ENCODE results near the gene DTX3.
A peak's percentile ranks its signal among the peaks of the same experiment; 100 is the strongest.
"Not testable (repeated sequence)": the region's sequence is repeated elsewhere in the genome, so short reads cannot be mapped to it uniquely, and the experiment has no call there.

DTX3 gene

DNA sequence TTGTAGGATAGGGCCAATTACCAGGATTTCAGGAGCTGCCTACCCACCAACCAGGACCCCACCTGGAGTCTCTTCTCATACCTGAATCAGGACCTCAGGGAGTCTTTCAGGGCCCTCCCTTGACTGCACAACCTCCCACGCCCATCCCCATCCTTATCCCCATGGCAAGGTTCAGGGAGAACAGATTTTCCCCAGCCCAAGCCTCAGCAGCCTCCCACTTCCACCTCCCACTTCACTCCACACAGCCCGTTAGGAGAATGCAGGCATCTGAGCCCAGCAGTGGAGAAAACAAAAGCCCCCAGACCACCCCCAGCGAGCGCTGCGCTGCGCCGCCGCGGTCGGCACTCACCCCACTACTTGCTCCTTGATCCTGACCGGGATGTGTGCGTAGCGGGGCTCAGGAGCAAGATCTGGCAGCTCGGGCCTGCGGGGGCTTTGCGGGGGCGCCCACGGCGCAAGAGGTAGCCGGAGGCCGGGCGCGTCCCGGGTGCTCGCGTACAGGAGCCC is 27.0 kb downstream of the DTX3 start:
- TF ChIP-seq EZH2phosphoT487 (IDR thresholded peaks at IDR 0.05; ENCODE audit: borderline replicate concordance, low read length), result no peak
- TF ChIP-seq, protein P1, sequence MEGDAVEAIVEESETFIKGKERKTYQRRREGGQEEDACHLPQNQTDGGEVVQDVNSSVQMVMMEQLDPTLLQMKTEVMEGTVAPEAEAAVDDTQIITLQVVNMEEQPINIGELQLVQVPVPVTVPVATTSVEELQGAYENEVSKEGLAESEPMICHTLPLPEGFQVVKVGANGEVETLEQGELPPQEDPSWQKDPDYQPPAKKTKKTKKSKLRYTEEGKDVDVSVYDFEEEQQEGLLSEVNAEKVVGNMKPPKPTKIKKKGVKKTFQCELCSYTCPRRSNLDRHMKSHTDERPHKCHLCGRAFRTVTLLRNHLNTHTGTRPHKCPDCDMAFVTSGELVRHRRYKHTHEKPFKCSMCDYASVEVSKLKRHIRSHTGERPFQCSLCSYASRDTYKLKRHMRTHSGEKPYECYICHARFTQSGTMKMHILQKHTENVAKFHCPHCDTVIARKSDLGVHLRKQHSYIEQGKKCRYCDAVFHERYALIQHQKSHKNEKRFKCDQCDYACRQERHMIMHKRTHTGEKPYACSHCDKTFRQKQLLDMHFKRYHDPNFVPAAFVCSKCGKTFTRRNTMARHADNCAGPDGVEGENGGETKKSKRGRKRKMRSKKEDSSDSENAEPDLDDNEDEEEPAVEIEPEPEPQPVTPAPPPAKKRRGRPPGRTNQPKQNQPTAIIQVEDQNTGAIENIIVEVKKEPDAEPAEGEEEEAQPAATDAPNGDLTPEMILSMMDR (IDR thresholded peaks at IDR 0.05; ENCODE audit: low read depth, low read length, poor library complexity, severe bottlenecking), result no peak
- H3K9me3 ChIP-seq (ENCODE audit: control insufficient read depth, insufficient read depth, low read length), result no peaks in the 10 kb centered on the region
- no peaks in the 10 kb centered on the region for H3K9me2 ChIP-seq (replicated peaks; ENCODE audit: control insufficient read depth, low read length)
- H3K4me1 ChIP-seq (ENCODE audit: control insufficient read depth, low read length), result peaks cover 13% of the 10 kb centered on the region
- H3F3A ChIP-seq (ENCODE audit: control insufficient read depth, insufficient read depth), result 0 out of 2 replicates have a peak, but pooled peaks cover 2% of the 10 kb centered on the region
- H3K4me2 ChIP-seq (ENCODE audit: low read length), result no peak overlapping the region
- H3K79me2 ChIP-seq (ENCODE audit: control insufficient read depth, low read length), result no peaks in the 10 kb centered on the region
- H3K27me3 ChIP-seq (ENCODE audit: control insufficient read depth, low read length), result peaks cover 74% of the 10 kb centered on the region
- H3K36me3 ChIP-seq (ENCODE audit: control insufficient read depth, low read length), result no peaks in the 10 kb centered on the region
- no peak overlapping the region for H3K4me3 ChIP-seq (ENCODE audit: low read length)
- H4K20me1 ChIP-seq (ENCODE audit: control insufficient read depth, insufficient read depth, low read depth, low read length), result no peaks in the 10 kb centered on the region
- H3K27ac ChIP-seq (ENCODE audit: low read depth, low read length), result no peak overlapping the region

DNA sequence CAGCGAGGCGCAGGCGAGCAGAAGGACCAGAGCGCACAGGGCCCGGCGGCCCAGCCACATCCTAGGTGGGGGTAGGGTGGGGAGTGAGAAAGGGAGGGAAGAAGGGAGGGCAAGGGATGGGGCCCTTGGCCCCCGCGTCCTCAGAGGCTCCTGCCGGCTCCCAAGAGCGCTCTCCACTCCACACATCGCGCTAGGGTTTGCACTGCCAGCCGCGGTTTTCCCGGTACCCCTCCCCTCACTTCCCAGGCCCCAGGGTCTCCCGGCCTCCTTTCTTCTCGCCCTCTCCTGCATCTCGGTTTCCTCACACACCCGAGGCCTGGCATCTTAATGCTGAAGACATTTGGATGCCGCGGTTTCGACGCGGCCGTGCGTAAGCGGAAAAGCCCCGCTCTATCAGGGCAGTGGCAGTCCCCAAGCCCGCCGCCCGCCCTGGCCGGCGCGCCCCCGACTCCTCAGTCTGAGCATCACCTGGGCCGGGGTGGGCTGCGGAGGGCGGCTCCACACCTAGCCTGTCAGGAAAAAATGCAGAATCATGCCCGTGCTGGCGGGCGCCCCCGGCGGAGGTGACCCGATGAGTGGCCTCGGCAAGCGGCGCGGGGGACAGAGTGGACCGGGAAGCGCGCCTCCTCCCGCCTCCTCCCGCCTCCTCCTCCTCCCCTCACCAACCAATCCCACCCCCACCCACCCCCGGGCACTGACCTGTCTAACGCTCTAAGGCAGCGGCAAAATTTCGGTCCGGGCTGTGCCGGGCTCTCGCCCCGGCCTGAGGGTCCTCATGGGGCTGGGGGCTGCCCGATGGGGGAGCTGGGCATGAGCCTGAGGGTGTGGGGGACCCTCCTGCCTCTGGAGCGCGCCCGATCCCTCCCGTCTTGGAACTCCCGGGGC is 27.7 kb downstream of the DTX3 start:
- Histone ChIP-seq H3F3A (ENCODE audit: control insufficient read depth, insufficient read depth) (0 out of 2 replicates have a peak, but pooled peaks cover 2% of the 10 kb centered on the region), H3K4me1 (ENCODE audit: control insufficient read depth, low read length) (peaks cover 13% of the 10 kb centered on the region), H3K27ac (ENCODE audit: low read depth, low read length) (no peak overlapping the region), H3K36me3 (ENCODE audit: control insufficient read depth, low read length) (no peaks in the 10 kb centered on the region), H3K4me3 (ENCODE audit: low read length) (peak overlapping the region; percentile 64), H3K79me2 (ENCODE audit: control insufficient read depth, low read length) (no peaks in the 10 kb centered on the region), H4K20me1 (ENCODE audit: control insufficient read depth, insufficient read depth, low read depth, low read length) (no peaks in the 10 kb centered on the region), H3K4me2 (ENCODE audit: low read length) (peak overlapping the region; percentile 78), H3K9me2 (replicated peaks; ENCODE audit: control insufficient read depth, low read length) (no peaks in the 10 kb centered on the region), H3K9me3 (ENCODE audit: control insufficient read depth, insufficient read depth, low read length) (no peaks in the 10 kb centered on the region), H3K27me3 (ENCODE audit: control insufficient read depth, low read length) (peaks cover 69% of the 10 kb centered on the region)
- TF ChIP-seq EZH2phosphoT487 (IDR thresholded peaks at IDR 0.05; ENCODE audit: borderline replicate concordance, low read length), result peak; percentile 25; the same call in 1 of the 2 replicates
- TF ChIP-seq, protein P1 (IDR thresholded peaks at IDR 0.05; ENCODE audit: low read depth, low read length, poor library complexity, severe bottlenecking), result no peak

DNA sequence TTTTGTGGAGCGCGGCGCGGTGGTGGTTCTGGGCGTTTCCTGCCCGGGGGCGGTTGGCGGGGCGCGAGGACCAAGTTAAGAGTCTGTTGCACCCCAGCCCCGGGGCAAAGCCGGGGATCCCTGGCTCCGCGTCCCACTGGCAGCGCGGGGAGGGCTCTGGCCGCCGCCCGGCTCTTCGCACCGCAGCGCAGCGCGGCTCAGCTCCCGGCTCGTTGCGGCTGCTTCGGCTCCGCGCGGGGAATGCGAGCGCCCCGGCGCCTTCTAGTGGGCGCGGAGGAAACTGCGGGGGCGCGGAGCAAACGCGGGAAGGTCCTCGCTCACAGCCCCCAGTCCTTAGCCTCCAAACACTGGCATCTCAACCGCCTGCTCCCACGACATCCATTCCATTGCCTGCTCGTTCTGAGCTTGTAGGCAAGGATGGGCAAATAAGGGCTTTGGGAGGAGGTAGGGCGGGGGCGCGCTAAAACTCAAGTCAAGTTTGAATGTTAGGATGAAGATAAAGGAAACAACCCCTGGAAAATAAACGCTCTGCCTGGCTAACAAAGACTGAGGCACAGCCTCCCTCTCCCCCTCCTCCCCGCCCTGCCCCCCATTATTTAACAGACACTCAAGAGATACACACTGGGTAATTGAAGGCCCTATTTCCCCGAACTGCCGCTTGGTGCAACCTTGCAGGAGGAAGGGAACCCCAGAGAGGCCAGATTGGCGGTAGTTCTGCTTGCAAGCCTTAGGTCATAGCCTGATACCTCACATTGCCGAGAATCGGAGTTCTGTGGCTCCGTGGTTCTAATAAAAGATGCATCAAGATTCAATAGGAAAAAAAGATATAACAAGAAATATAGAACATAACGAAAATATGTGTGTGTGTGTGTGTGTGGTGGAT is 28.6 kb downstream of the DTX3 start, which contains the start of gene B4GALNT1:
Gene B4GALNT1, minus strand, starts transcription at position 244 of the 883 bp plus-strand sequence. CDS start 1,069 bp downstream, outside the sequence.
- Histone ChIP-seq H4K20me1 (ENCODE audit: control insufficient read depth, insufficient read depth, low read depth, low read length) (no peaks in the 10 kb centered on the region), H3K4me1 (ENCODE audit: control insufficient read depth, low read length) (peaks cover 13% of the 10 kb centered on the region), H3K4me3 (ENCODE audit: low read length) (peak within 1 kb of the TSS; percentile 64), H3K27ac (ENCODE audit: low read depth, low read length) (no peak within 1 kb of the TSS), H3F3A (ENCODE audit: control insufficient read depth, insufficient read depth) (0 out of 2 replicates have a peak, but pooled peaks cover 2% of the 10 kb centered on the region), H3K36me3 (ENCODE audit: control insufficient read depth, low read length) (no peaks in the 10 kb centered on the region), H3K9me2 (replicated peaks; ENCODE audit: control insufficient read depth, low read length) (no peaks in the 10 kb centered on the region), H3K27me3 (ENCODE audit: control insufficient read depth, low read length) (peaks cover 60% of the 10 kb centered on the region), H3K79me2 (ENCODE audit: control insufficient read depth, low read length) (no peaks in the 10 kb centered on the region), H3K9me3 (ENCODE audit: control insufficient read depth, insufficient read depth, low read length) (no peaks in the 10 kb centered on the region), H3K4me2 (ENCODE audit: low read length) (peak within 1 kb of the TSS; percentile 78)
- TF ChIP-seq EZH2phosphoT487 (IDR thresholded peaks at IDR 0.05; ENCODE audit: borderline replicate concordance, low read length), result peak; percentile 5; the same call in 1 of the 2 replicates
- TF ChIP-seq, protein P1 (IDR thresholded peaks at IDR 0.05; ENCODE audit: low read depth, low read length, poor library complexity, severe bottlenecking), result peak; percentile 89

GRCh38 chr12:57636731-57637130 is 32.1 kb downstream of the DTX3 start:
- not testable (repeated sequence) for H3F3A ChIP-seq (ENCODE audit: control insufficient read depth, insufficient read depth); H3K27ac ChIP-seq (ENCODE audit: low read depth, low read length); H3K36me3 ChIP-seq (ENCODE audit: control insufficient read depth, low read length); H3K4me3 ChIP-seq (ENCODE audit: low read length); H3K9me2 ChIP-seq (replicated peaks; ENCODE audit: control insufficient read depth, low read length); H3K9me3 ChIP-seq (ENCODE audit: control insufficient read depth, insufficient read depth, low read length); H4K20me1 ChIP-seq (ENCODE audit: control insufficient read depth, insufficient read depth, low read depth, low read length); H3K4me2 ChIP-seq (ENCODE audit: low read length); H3K79me2 ChIP-seq (ENCODE audit: control insufficient read depth, low read length)
- Histone ChIP-seq H3K27me3 (ENCODE audit: control insufficient read depth, low read length) (peaks cover 51% of the 10 kb centered on the region), H3K4me1 (ENCODE audit: control insufficient read depth, low read length) (peaks cover 13% of the 10 kb centered on the region)
